ENCODE data around the gene GALNT2.

- no peak for TF ChIP-seq CTCF (IDR thresholded peaks at IDR 0.05)
- no peak for TF ChIP-seq POLR2A (IDR thresholded peaks at IDR 0.05)
Measured at GRCh38 chr1:230068621-230068873, 1.5 kb downstream of the GALNT2 start.

All from ovary (tissue), 3 donors.